Measurements from ENCODE around the gene RAB15.
A peak's percentile ranks its signal among the peaks of the same experiment; 100 is the strongest.

The RAB15 gene

DNA sequence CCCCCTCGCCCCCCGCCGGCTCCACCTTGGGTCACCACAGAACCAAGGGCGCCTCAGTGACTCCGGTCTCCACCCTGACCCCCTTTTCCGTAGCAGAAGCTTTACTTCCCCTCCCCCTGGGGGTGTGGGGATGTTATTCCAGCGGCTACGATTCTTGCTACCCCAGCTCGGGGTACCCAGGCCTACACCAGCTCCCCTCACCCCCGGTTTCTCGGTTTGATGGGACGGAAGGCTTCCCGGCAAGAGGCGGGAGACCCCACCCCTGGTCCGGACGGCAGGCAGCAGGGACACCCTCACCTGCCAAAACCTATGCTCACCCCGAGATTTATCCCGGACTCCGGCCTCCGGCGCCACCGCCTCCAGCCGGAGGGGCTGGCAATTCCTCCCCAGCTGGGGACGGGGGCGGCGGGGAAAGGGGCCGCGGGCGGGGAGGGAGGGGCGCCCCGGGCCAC is 619 bp downstream of the RAB15 start:
- H3K4me1 ChIP-seq (ENCODE audit: low read length) = peaks cover 8% of the 10 kb centered on the region; the same call in 1 of the 2 replicates
- peaks cover 14% of the 10 kb centered on the region for H3K27me3 ChIP-seq (ENCODE audit: low read depth, low read length)
- H3K4me2 ChIP-seq (ENCODE audit: low read length) = peak overlapping the region; percentile 91
- H3K79me2 ChIP-seq (ENCODE audit: low read length) = no peaks in the 10 kb centered on the region
- no peak overlapping the region for H3K27ac ChIP-seq (ENCODE audit: low read length)
- peak overlapping the region; percentile 74 for H2AFZ ChIP-seq (ENCODE audit: low read depth, low read length)
- no peaks in the 10 kb centered on the region for H3K36me3 ChIP-seq (replicated peaks; ENCODE audit: low read depth, low read length)
- H3K9ac ChIP-seq (ENCODE audit: low read length) = peak overlapping the region; percentile 70
- H3K4me3 ChIP-seq (ENCODE audit: low read length) = peak overlapping the region; percentile 95
- no peaks in the 10 kb centered on the region for H3K9me3 ChIP-seq (ENCODE audit: insufficient read depth, low read length)
- no peaks in the 10 kb centered on the region for H4K20me1 ChIP-seq (ENCODE audit: insufficient read depth, low read length)
- TF ChIP-seq, protein P1, sequence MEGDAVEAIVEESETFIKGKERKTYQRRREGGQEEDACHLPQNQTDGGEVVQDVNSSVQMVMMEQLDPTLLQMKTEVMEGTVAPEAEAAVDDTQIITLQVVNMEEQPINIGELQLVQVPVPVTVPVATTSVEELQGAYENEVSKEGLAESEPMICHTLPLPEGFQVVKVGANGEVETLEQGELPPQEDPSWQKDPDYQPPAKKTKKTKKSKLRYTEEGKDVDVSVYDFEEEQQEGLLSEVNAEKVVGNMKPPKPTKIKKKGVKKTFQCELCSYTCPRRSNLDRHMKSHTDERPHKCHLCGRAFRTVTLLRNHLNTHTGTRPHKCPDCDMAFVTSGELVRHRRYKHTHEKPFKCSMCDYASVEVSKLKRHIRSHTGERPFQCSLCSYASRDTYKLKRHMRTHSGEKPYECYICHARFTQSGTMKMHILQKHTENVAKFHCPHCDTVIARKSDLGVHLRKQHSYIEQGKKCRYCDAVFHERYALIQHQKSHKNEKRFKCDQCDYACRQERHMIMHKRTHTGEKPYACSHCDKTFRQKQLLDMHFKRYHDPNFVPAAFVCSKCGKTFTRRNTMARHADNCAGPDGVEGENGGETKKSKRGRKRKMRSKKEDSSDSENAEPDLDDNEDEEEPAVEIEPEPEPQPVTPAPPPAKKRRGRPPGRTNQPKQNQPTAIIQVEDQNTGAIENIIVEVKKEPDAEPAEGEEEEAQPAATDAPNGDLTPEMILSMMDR (IDR thresholded peaks at IDR 0.05; ENCODE audit: low read depth, low read length) = no peak
- no peak for TF ChIP-seq EZH2phosphoT487 (IDR thresholded peaks at IDR 0.05; ENCODE audit: low read depth)

- Histone ChIP-seq H3K4me2 (ENCODE audit: low read length) (peak overlapping the region; percentile 91), H3K27ac (ENCODE audit: low read length) (no peak overlapping the region)
Measured at GRCh38 chr14:64970776-64971477, 1.2 kb downstream of the RAB15 start.

DNA sequence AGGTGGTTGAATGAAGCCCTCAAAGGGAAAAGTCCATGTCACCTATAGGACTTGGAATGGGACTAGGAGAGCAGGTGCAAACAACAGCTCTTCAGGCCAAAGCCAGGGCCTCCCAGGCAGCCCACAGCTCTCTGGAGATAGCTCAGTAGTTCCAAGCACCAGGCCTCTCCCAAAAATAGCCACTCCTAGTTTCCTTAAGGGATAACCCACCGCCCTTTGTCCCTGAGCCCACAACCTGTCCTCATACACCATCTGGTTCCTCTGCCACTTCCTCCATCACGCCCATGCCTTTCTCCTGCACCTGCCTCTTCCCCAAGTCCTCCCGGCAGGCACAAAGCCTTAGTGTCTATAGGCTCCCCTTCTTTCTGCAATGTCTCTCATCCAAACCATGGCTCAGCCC is 2.1 kb downstream of the RAB15 start:
- no peak overlapping the region for H3K27ac ChIP-seq (ENCODE audit: low read length)
- H3K9ac ChIP-seq (ENCODE audit: low read length) = no peak overlapping the region
- no peaks in the 10 kb centered on the region for H3K79me2 ChIP-seq (ENCODE audit: low read length)
- H3K36me3 ChIP-seq (replicated peaks; ENCODE audit: low read depth, low read length) = no peaks in the 10 kb centered on the region
- no peak overlapping the region for H3K4me2 ChIP-seq (ENCODE audit: low read length)
- no peak overlapping the region for H3K4me3 ChIP-seq (ENCODE audit: low read length)
- H4K20me1 ChIP-seq (ENCODE audit: insufficient read depth, low read length) = no peaks in the 10 kb centered on the region
- peaks cover 18% of the 10 kb centered on the region for H3K4me1 ChIP-seq (ENCODE audit: low read length)
- no peaks in the 10 kb centered on the region for H3K9me3 ChIP-seq (ENCODE audit: insufficient read depth, low read length)
- H2AFZ ChIP-seq (ENCODE audit: low read depth, low read length) = no peak overlapping the region
- TF ChIP-seq, protein P1 (IDR thresholded peaks at IDR 0.05; ENCODE audit: low read depth, low read length) = no peak
- TF ChIP-seq EZH2phosphoT487 (IDR thresholded peaks at IDR 0.05; ENCODE audit: low read depth) = no peak
- H3K27me3 ChIP-seq (ENCODE audit: low read depth, low read length) = peaks cover 13% of the 10 kb centered on the region

More at GRCh38 chr14:64970776-64971477, 1.2 kb downstream of the RAB15 start:
- Histone ChIP-seq H3K36me3 (replicated peaks; ENCODE audit: low read depth, low read length) (no peaks in the 10 kb centered on the region), H3K4me3 (ENCODE audit: low read length) (peak overlapping the region; percentile 95), H3K27me3 (ENCODE audit: low read depth, low read length) (peaks cover 13% of the 10 kb centered on the region), H3K9ac (ENCODE audit: low read length) (peak overlapping the region; percentile 70; the same call in 1 of the 2 replicates), H3K79me2 (ENCODE audit: low read length) (no peaks in the 10 kb centered on the region), H3K9me3 (ENCODE audit: insufficient read depth, low read length) (no peaks in the 10 kb centered on the region), H4K20me1 (ENCODE audit: insufficient read depth, low read length) (no peaks in the 10 kb centered on the region), H2AFZ (ENCODE audit: low read depth, low read length) (no peak overlapping the region), H3K4me1 (ENCODE audit: low read length) (peaks cover 9% of the 10 kb centered on the region)
- TF ChIP-seq EZH2phosphoT487 (IDR thresholded peaks at IDR 0.05; ENCODE audit: low read depth) = no peak
- TF ChIP-seq, protein P1 (IDR thresholded peaks at IDR 0.05; ENCODE audit: low read depth, low read length) = no peak

- H3K27ac ChIP-seq (ENCODE audit: low read length) = no peak overlapping the region
- H3K9ac ChIP-seq (ENCODE audit: low read length) = no peak overlapping the region
- H3K79me2 ChIP-seq (ENCODE audit: low read length) = no peaks in the 10 kb centered on the region
Measured at GRCh38 chr14:64968651-64969050, 3.5 kb downstream of the RAB15 start.

More at GRCh38 chr14:64968651-64969050, 3.5 kb downstream of the RAB15 start:
- no peak overlapping the region for H3K4me3 ChIP-seq (ENCODE audit: low read length)
- H3K4me1 ChIP-seq (ENCODE audit: low read length) = peaks cover 26% of the 10 kb centered on the region
- peaks cover 13% of the 10 kb centered on the region for H3K27me3 ChIP-seq (ENCODE audit: low read depth, low read length)
- H4K20me1 ChIP-seq (ENCODE audit: insufficient read depth, low read length) = no peaks in the 10 kb centered on the region
- no peaks in the 10 kb centered on the region for H3K36me3 ChIP-seq (replicated peaks; ENCODE audit: low read depth, low read length)
- no peak overlapping the region for H3K4me2 ChIP-seq (ENCODE audit: low read length)
- H2AFZ ChIP-seq (ENCODE audit: low read depth, low read length) = no peak overlapping the region
- TF ChIP-seq, protein P1 (IDR thresholded peaks at IDR 0.05; ENCODE audit: low read depth, low read length) = no peak
- no peak for TF ChIP-seq EZH2phosphoT487 (IDR thresholded peaks at IDR 0.05; ENCODE audit: low read depth)
- no peaks in the 10 kb centered on the region for H3K9me3 ChIP-seq (ENCODE audit: insufficient read depth, low read length)
